HG02884 (cell line): Measurements from ENCODE around the gene TRAPPC5.

Experiments
- ATAC-seq: cut with Tn5 transposase; IDR thresholded peaks from one replicate; pipeline ENCODE4 v1.9.1; 2021; ENCODE audit warnings: mild to moderate bottlenecking, moderate library complexity; ENCODE audit not compliant: unreplicated experiment

The TRAPPC5 gene

DNA sequence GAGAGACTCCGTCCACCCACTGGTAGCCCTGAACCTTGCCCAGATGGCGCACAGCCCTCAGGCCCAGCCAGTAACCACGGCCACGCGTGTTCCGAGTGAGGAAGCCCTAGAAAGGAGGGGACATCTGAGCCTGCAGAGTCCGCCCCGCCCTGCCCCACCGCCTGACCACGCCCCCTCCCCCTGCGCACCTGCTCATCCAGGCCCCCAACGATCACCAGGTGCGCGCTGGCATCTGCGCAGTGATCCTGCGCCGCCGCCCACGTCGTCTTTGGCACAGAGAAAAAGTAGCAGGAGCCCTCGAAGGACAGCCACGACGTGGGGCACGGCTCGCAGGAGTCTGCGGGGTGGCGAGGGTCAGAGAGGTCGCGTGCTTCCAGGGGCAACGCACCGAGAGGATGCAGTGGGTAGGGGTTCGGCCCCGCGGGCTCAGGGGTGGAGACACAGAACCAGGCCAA, 49.2 kb downstream of the TRAPPC5 start:
- ATAC-seq = no peak

DNA sequence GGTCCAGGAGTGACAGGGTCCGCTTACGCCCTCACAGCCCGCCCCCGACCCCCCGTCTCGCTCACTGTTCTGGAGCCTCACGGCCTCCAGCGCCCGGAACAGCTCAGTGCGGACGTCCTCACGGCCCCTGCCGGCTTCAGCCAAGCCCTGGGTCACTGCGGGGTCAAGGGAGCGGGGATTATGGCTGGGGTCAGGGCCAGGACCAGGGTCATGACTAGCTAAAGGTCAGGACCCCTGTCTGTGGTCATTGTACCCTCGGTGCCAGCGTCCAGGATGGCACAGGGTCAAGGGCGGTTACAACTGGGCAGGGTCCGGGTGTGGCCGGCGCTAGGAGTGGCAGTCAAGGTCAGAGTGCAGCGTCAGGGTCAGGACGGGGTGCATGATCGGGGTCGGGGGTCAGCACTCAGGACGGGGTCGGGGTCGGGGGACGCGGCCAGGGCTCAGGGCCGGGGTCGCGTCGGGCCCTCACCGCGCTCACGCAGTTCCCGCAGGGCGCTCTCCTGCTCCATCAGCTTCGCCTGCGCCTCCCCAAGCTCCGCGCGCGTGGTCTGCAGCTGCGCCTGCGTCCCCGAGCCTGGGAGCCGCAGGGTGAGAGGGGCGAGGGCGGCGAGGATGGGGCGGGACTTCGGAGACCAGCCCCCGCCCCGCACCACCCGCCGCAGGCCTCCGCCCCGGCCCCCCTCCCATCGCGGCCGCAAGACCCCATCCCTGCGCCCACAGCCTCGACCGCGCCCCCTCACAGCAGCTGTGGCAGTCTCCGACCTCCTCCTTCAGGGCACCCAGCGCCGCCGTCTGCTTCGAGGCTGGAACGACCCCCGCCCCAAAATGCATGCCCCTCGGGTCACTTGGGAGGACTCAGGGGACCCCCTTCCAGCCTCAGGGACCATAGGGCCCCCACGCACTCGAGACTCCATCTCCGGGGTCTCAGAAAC, 49.9 kb downstream of the TRAPPC5 start:
- no peak for ATAC-seq

DNA sequence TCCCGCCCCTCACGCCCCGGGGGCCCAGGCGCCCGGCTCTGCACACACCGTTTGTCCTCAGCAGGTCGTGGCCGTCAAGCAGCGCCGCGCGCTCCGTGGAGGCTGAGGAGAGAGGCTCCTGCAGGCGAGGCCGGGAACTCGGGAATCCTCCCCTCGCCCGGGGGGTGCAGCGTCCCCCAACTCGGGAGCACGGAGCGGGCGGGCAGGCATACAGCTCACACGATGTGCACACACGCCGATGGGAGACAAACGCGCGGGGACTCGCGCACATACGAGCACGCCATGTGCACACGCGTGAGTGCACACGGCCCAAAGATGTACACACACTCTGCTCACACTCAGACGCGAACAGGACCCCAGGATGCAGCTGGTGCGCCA, 50.6 kb downstream of the TRAPPC5 start:
- ATAC-seq = no peak

DNA sequence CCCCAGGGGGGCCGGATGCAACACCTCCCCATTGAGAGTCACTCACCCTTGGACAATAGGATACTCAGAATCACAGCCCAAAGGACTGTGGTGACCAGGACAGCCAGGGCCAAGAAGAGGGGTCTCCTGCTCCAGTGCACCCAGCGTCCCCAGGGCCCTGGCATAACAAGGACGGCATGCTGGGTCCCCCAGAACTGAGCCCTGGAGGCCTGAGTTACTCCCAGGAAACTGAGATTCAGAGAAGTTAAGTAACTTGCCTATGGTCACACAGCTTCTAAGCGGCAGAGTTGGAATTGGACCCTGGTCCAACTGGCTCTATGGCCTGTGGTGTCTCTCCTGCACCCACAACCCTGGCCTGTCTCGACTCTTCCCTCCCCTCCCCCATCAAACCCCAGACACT, 51.0 kb downstream of the TRAPPC5 start:
- ATAC-seq = no peak

DNA sequence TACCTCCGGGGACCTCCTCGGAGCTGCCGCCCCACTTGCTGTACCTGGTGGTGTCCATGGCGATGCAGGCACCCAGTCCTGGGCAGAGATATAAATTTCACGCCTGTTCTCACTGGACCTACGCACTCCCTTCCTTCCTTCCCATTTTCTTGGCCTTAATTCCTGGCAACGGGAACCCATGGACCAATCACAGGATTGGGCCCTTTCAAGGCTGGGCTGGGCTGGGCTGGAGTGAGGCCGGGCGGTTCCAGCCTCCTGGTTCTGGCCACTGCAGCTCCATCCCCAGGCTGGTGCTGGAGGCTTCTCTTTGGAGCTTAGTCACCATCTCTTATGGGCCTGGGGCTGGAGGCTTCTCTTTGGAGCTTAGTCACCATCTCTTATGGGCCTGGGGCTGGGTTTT, 51.4 kb downstream of the TRAPPC5 start, which contains the start of gene CLEC4G:
Gene CLEC4G, minus strand, starts transcription at position 66 of the 400 bp plus-strand sequence. Its CDS starts 8 bp downstream, at position 58.
- no peak for ATAC-seq

DNA sequence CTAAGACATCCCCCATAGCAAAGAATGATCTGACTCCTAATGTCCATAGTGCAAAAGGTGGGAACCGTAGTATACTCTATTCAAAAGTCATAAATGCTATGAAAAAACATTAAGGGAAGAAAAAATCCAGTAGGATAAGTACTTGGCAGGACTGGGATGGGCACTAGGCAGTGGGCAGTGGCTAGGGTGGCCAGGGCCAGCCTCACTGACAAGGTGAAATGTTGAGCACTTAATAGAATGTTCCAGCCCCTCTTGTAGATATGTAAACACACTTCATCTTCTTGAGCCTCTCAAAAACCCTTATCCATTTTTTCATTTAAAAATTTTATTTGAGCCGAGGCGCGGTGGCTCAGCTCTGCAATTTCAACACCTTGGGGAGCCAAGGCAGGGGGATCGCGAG, 52.7 kb downstream of the TRAPPC5 start:
- no peak for ATAC-seq

DNA sequence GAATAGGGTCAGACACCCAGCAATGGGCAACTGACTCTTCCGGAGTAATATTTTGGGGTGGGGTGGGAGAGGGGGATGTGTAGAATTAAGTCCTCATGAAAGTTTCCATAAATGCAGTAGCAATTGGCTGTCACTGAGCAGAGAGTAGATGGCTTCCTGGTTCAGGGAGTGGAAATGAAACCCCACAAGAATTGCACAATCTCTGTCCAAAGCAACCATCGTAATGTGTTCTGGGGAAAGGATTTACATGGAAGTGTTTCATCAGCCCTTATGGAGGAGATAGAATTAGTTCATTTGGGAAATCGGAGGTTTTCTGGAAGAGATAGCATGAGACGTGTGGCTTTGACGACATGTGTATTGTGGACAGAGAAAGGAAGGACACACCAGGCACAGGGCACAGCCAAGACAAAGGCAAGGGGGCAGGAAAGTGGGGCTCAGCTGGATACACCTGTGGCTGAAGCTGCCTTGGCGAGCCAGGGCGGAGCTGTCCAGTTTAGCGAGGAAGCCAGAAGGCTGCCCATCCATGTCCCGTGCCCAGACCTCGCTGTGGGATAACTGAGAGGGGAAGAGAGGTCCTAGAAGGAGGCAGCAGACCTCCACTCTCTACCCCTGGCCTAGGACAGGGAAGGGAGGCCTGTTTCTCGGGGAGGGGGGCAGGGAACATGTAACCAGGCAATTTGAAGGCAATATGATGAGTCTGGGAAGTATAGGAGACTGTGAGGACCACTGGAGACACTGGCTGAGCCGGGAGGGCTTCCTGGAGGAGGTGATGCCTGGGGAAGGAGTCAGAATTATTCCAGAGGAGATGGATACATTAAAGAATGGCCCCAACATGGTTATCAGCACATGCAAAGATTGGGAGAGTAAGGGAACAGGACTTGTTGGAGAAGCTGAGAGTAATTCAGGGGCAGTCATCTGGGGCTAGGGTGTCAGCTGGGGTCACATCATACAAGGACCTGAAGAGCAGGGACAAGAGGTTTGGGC, 53.9 kb downstream of the TRAPPC5 start:
- ATAC-seq = no peak

DNA sequence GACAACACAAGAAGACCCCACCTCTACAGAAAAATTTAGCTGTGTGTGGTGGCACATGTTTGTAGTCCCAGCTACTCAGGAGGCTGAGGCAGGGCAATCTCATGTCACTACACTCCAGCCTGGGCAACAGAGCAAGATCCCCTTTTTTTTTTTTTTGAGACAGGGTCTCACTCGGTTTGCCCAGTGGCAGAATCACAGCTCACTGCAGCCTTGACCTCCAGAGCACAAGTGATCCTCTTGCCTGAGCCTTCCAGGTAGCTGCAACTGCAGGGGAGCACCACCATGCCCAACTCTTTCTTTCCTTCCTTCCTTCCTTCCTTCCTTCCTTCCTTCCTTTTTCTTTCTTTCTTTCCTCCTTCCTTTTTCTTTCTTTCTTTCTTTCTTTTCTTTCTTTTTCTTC, 55.5 kb downstream of the TRAPPC5 start:
- no peak for ATAC-seq

DNA sequence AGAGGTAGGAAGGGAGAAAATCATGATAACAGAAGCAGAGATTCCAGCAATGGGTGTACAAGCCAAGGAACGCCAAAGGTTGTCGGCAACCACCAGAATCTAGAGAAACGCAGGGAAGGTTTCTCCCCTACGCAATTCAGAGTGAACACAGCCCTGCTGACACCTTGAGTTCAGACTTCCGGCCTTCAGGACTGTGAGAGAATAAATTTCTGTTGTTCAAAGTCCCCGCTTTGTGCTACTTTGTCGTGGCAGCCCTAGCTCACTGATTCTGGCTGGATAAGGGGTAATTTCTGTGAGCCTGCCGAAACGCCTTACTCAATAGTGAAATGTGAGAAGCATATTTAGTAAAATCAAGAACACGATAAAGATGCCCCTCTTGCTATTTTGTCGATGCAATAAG, 56.6 kb downstream of the TRAPPC5 start:
- ATAC-seq = no peak
